NCI-H2081 (cell line): ENCODE results near the gene ALDH3B2.
"Not testable (repeated sequence)": the region's sequence is repeated elsewhere in the genome, so short reads cannot be mapped to it uniquely, and the experiment has no call there.

Source experiments
- DNase-seq, 2 experiments: peaks; one replicate each; lab custom pipeline; 2025; lab: John Stamatoyannopoulos, UW

Gene ALDH3B2, protein sequence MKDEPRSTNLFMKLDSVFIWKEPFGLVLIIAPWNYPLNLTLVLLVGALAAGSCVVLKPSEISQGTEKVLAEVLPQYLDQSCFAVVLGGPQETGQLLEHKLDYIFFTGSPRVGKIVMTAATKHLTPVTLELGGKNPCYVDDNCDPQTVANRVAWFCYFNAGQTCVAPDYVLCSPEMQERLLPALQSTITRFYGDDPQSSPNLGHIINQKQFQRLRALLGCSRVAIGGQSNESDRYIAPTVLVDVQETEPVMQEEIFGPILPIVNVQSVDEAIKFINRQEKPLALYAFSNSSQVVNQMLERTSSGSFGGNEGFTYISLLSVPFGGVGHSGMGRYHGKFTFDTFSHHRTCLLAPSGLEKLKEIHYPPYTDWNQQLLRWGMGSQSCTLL

DNA sequence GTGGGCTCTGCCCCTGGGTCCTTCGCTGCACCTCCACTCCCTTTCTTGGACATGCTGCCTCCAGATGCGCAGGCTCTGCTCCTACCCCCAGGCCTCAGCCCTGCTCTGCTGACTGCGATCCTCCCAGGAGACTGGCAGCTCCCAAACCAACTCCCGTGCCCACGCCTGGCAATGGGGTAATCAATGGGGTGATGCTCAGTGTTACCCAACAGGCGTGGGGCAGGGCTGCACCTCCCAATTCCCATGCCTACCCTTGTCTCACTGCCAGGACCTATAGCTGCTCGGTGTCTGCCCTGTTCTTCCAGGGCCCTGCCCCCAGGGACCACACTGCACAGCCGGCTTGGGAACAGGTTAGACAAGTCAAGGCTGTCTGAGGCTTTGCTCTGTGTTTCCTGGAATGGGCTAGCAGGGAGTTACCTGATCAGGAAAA lies at the start of gene ALDH3B2:
Gene ALDH3B2, minus strand, starts transcription at position 182 of the 430 bp plus-strand sequence. CDS start 7,688 bp downstream, outside the sequence.
- no peak for DNase-seq

DNA sequence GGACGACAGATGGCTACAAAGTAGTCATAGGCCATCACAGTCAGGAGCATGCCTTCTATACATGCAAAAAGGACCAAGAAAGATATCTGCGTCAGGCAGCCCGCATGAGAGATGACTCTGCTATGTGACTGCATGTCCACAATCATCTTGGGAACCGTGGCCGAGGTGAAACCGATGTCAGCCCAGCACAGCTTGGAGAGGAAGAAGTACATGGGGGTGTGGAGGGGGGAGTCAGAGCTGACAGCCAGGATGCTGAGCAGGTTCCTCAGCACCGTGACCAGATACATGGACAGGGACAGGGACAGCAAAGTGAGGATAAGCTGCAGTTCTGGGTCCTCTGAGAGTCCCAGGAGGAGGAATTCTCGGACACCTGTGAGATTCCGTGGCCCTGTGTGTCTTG lies 48.6 kb upstream of the ALDH3B2 start:
- not testable (repeated sequence) for DNase-seq

DNA sequence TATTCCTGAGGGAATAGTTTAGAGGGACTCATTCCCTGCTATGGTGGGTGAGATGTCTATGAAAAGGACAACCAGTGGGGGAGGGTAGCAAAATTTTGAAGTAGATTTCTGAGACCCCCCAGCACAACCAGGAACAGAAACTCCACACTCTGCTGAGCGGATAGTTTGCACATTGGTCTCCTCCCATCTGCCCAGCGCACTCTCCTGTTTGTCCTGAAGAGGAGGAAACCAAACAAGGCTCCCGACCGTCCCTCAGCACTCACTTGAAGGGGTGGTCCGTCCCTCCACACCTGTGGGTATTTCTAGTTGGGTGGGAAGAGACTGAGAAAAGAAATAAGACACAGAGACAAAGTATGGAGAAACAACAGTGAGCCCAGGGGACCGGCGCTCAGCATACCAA lies 41.8 kb upstream of the ALDH3B2 start:
- not testable (repeated sequence) for DNase-seq

DNA sequence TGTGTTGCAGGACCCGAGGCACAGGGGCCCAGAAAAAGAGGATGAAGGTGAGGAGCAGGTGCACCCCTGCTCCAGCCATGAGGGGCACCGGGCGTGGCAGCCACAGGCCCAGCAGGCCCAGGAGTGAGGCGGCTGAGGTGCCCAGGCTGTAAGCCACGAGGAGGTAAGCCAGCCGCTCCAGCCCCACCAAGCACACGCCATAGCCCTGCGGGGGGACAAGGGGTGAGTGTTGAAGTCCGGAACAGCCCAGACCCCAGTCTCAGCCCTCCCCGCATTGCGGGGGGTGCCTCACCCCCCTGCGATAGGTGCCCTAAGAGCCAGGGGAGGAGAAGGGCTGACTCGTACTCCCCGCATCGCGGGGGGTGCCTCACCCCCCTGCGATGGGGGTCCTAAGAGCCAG lies 41.4 kb upstream of the ALDH3B2 start:
- not testable (repeated sequence) for DNase-seq

DNA sequence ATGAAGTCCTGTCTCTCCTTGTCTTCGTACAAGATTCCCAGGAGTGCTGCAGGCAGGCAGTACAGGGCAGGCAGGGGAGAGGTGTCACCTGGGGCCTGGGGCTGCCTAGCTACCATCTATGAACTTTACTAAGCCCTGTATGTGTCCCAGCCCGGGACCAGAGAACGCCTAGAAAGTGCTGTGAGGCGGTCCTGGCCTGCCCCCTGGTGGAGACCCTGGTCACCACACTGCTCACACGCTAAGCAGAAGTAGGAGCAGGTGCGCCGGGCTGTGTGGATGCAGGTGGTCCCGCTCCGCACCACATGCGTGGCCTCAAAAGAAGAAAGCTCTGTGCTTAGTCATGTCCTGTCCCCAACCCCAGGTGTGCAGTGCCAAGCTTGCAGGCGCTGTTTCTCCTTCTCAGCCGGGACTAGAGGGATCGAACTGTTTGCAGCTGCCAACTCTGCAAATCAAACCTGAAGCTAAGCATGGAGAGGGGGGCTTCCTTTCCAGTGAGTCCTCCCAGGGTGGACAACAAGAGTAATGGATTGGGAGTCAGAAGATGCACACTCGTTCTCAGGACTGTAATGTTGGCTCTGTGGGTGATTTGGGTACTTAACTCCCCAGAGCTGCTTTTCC lies 39.6 kb upstream of the ALDH3B2 start:
- DNase-seq = not testable (repeated sequence)

DNA sequence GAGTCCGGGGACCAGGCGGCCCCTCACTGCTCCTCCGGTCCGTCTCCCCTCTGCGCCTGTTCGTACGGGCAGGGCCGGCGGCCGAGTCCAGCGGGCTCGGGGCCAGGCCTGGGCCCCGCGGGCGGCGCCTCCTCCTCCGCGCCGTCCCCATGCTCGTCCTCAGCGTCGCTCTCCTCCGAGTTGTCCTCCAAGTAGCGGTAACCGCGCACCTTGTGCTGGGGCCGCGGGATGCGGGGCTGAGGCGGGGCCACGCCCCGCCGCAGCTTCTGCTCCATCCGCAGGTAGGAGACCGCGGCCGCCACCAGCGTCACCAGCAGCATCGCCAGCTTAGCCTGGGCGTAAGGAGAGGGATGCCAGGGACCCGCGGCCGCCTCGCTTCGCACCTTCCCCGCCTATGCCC lies 37.3 kb upstream of the ALDH3B2 start:
- not testable (repeated sequence) for DNase-seq

DNA sequence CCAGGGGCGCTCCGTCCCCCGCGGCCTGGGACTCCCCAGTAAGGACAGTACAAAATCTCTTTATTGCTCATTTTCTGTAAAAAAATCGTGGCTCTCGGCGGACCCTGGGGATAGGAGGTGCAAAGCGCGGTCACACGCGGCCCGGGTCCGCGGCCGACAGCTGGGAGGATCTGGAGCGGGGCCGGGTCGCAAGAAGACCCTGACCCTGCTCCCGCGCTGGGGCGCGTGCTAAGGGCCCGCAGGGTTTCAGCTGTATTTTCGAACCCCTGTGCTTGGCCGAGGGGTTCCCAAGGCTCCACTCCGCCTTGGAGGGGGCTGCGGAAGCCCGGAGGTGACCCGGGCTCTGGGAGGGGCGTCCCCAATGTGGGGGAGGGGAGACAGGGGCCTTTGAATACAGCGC lies 36.8 kb upstream of the ALDH3B2 start:
- DNase-seq = not testable (repeated sequence)

DNA sequence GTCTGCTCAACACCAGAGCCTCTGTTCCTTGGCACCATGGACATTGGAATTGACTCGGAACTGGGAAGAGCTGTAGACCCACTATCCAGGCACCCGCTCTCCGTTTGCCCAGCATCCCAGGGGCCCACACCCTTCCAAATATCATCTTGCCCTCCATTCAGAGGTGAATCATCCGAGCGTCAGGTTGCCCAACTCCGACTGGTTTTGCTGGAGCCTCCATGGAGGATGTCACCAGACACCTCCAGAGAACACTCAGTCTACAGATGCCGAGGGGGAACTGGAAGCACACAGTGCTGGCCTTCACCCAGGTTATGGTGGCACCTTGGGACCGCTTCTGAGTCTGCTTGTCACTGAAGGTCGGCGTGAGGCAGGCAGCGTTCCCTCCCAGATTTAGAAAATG lies 35.4 kb upstream of the ALDH3B2 start:
- not testable (repeated sequence) for DNase-seq

DNA sequence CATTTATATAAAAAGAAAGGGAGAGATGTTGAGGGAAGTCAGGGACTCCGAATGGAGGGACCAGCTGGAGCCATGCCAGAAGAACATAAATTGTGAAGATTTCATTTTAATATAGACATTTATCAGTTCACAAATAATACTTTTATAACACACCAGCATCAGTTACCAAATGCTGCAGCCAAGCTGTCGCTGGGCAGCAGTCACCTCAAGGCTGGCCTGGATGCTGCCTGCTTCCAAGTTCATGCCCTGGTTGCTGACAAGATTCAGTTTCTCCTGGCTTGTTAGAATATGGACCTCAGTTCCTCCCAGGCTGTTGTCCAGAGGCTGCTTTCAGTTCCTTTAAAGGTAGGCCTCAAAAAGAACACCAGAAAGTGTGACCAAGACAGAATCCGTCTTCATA lies 30.8 kb upstream of the ALDH3B2 start:
- DNase-seq = no peak

DNA sequence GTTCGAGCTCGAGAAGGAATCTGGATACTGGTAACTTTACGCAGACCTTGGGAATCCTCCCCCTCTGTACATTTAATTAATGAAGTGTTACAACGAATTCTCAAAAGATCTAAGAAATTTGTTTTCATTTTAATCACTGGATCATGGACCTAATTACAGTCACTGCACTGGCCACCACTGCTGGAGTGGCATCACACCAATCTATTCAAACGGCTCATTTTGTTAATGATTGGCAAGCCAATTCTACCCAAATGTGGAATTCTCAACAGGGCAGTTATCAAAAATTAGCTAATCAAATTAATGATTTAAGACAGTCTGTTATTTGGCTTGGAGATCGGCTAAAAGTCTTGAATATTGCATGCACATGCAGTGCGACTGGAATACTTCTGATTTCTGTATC lies 30.1 kb upstream of the ALDH3B2 start:
- DNase-seq = no peak

DNA sequence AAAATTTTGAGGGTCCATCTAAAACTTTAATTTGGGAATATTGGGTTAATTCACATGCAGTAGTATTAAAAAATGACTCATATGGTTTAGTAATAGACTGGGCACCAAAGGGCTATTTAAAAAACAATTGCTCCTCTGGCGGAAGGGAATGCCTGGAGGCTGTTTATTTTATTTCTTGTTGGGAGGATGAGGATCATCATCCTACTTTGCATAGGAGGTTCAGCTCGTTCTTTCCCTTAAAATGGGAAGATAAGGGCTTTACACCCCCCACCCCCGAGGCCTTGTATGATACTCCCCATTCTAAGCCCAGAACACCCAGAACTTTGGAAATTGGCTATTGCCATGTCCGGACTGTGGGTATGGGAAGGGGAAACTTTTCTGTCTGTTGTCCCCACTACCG lies 29.3 kb upstream of the ALDH3B2 start:
- not testable (repeated sequence) for DNase-seq

DNA sequence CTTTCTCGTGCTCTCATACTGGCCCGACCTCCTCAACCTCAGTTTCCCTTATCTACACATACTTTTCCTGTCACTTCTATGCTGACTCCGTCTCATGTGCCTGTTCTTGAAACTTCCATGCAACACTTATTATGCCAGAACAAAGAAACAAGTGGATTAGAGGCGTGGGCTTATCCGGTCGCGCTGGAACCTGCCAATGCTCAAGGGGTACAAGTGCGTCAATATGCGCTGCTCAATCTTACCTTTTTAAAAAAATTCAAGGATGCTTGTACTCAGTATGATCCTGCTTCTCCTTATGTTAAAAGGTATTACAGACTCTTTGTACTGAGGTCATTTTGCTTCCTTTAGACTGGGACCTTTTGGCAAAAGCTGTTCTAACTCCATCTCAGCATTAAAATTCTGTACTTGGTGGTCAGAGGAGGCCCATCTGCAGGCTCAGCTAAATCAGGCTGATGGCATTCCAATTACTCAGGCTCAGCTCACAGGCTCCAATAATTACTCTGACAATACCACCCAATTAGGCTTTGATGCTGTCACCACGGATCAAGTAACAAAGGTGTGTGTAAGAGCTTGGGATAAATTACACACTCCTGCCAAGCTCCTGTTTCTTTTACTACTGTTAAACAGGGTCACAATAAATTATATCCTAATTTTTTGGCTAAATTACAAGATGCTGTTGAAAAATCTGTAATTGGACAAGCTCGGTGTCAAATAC lies 26.3 kb upstream of the ALDH3B2 start:
- peak in 1 of 2 experiments; percentile 56 for DNase-seq

DNA sequence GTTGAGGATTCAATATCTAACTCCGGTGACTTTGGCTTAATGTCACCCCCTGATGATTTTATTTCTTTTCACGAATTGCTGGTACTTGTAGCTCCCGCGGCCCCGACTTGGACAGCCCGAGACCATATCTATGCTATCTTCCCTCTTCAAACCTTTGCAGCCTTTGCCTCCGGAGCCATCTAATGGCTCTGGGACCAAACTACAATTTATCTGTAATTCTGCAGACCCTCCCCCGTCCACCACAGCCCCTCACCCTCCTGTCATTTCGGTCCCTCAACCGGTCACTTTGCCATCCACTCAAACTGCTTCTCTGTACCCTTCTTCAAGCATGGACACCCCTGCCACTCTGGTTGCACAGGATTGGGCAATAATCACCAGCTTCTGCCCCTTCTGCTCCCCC lies 25.7 kb upstream of the ALDH3B2 start:
- DNase-seq = no peak

DNA sequence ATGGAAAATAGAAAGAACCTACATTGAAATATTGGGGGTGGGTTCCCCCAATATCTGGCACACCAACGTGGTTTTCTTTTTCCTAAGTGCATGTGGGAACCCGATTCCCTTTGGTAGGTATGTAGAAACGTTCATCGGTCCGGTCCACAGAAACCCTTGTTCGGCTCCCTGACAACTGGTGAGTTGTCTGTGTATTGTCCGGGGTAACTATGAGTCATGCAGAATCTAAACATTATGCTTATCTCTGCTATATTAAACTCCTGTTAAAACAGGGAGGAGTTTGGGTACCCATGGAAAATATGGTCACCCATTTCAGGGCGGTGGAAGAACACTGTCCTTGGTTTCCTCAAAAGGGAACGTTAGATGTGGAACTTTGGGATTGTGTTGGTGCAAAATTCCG lies 25.1 kb upstream of the ALDH3B2 start:
- DNase-seq = no peak

DNA sequence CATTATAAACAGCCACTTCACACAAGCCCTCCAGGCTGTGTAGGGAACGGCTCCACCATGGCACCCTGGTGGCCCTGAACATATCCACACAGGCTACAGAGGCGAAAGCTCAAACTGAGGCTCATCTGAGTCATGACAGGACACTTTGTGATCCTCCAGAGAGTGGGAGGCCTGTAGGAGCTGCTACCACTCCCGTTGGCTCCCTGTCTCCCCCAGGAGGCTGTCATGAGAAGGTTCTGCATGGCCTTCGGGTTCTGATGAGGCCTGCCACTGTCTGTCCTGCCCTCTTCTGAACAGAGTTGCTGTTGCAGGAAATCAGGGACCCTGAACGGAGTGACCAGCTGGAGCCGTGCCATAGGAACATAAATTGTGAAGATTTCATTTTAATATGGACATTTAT lies 23.8 kb upstream of the ALDH3B2 start:
- DNase-seq = no peak

DNA sequence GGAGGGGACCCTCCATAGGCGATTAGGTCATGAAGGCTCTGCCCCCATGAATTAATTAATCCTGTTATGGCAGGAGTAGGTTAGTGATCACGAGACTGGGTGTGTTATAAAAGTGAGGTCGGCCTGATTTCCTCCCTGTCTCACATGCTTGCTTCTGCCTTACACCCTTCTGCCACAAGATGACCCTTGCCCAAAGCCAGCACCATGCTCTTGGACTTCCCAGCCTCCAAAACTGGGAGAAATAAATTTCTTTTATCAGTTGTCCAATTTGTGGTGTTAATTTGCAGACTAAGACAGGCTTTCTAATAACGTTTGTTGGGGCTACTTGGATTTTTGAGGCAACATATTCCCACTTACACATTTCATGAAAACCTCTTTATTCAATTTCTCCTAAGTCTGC lies 23.4 kb upstream of the ALDH3B2 start:
- no peak for DNase-seq

DNA sequence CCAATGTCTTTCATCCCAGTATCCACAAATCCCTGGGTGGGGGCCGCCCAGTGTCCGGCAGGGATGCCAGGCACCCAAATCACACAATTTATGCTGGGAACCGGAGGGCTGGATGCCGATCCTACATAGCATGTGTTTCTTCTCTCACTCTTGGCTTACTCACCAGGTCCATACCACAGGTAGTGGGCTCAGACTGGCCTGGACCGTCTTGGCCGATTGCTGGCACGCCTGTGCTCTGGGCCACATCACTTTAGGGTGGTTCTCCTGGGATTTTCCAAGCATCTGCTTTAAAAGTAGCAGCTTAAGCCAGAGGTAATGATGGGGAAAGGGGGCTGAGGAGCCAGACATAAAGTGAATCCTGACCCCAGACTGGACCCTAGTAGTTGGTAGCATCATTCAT lies 22.6 kb upstream of the ALDH3B2 start:
- no peak for DNase-seq

DNA sequence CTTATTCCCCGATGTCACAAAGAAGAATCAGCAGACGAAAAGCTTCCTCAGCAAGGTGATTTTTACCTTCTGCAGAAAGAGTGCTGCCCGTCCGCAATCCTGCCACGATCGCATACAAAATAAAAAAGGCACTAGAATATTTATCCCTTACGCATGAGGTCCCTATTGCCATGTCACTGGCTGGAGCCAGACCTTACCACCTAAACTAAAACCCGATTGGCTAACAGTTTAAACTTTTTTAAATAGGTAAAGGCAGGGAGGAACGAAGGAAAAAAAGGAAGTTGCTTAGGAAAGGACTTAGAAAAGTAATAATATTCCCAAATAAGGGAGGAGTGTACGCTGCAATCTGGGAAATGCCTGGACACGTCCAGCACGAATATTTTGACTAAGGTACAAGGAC lies 21.2 kb upstream of the ALDH3B2 start:
- DNase-seq = no peak

DNA sequence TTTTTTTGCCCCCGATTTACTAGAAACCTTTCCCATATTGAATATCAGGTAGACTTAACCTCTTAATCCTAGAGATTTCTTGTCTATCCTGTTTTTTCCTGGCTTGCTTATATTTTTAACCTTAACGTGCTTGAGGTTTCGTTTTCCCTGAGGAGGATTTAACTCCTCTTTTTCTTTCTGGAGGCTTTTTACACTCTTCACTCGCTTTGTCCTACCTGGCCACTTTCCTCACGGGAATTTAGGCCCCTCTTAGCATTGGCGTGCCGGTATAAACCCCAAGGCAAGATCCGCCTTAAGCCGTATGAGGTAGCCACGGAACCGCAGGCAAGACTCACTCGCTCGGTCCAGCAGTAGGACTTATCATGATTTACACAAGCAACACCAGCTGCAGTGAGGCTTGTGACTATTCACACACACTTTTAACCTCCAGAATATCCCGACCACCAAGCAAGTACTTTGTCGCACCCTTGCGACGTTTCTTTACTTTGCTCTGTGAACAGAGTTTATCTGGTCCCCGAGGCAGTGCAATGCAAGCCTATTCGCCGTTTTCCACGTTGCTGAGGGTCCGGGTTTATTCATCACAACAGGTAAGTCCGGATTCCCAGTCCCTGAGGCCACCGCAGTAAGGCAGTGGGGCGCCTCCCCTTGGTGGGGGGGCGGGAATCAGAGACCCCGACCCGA lies 20.6 kb upstream of the ALDH3B2 start:
- DNase-seq = no peak

DNA sequence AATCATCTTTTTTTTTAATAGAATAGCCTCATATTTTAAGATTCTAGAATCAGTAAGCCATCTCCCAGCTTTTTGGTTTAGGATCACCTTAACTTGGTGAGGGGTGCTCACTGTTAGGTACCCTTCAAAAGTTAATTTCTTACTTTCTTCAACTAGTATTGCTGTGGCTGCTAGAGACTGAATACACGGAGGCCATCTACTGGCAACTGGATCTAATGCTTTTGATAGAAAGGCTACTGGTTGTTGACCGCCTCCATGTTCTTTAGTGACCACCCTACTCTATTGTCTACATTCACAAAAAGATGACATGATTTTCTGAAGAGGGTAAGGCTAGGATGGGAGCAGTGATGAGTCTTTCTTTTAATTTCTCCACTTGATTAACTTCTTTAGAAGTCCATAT lies 16.7 kb upstream of the ALDH3B2 start:
- no peak for DNase-seq

DNA sequence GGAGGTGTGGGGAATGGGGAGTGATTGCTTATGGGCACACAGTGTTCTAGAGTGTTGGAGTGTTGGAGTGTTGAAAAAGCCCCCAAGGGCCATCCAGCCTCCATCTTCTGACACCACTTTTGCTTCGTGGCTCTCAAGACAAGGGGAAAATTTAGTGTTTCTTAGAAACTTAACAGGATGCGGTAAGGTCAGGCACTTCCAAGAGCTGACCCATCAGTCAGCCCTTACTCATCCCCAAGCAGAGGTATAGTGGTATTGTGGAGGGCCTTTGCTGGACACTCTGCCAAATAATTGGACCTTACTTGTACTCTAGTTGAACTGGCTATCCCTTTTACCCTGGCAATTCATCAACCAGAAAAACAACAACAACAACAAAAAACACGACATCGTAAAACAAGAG lies 14.8 kb upstream of the ALDH3B2 start:
- no peak for DNase-seq

DNA sequence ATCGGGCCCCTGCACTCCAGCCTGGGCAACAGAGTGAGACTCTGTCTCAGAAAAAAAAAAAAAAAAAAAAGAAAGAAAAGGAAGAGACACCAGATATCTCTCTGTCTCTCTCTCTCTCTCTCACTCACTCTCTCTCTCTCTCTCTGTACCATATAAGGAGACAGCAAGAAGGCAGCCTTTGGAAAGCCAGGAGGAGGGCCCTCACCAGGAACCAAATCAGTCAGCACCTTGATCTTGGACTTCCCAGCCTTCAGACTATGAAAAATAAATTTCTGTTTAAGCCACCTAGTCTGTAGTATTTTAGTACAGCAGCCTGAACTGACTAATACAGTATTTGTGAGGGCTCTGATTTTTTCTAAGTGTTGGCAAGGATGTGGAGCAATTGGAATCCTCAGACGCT lies 13.6 kb upstream of the ALDH3B2 start:
- DNase-seq = no peak
